DND-41 (cell line): ENCODE results near the gene ATP4B.

Source experiments
- CTCF ChIP-seq: IDR thresholded peaks from 2 replicates; pipeline ENCODE4 v1.5.1; 2012; ENCODE audit warnings: borderline replicate concordance, low read length, moderate library complexity, mild to moderate bottlenecking; ENCODE audit not compliant: poor library complexity, severe bottlenecking; ENCODE audit errors: extremely low read depth
- EZH2 ChIP-seq: IDR thresholded peaks from 3 replicates; pipeline ENCODE4 v1.6.1; 2012; ENCODE audit warnings: borderline replicate concordance, low read depth, mild to moderate bottlenecking, moderate library complexity, low read length, inconsistent platforms; ENCODE audit not compliant: severe bottlenecking

- TF ChIP-seq CTCF: no peak
- TF ChIP-seq EZH2: no peak
Observed at GRCh38 chr13:113618455-113618854, 39.5 kb downstream of the ATP4B start.
